Naive B cell (primary cell): Measurements from ENCODE around the gene MIA2. TPM values are rescaled to one million over a fixed set of nuclear protein-coding genes. Genes with fewer than 3 reads are reported as not detected.
"Not testable (repeated sequence)": the region's sequence is repeated elsewhere in the genome, so short reads cannot be mapped to it uniquely, and the experiment has no call there.

Experiments used
- ATAC-seq, 2 donors: fragments of 150-1000 bp; cut with Tn5 transposase; 2 replicates each; pipeline ENCODE4 v1.10.0; 2021; ENCODE audit warnings: low read depth in 2 of 2, mild to moderate bottlenecking in 2 of 2, moderate library complexity in 2 of 2
- DNase-seq: peaks from one replicate; pipeline ENCODE4 v3.0.0; 2022
- H3K27ac Mint-ChIP-seq, 6 donors: one replicate each; pipeline ENCODE4 v1.8.0; 2020 to 2022; ENCODE audit warnings: mild to moderate bottlenecking in 6 of 6, mixed read lengths in 6 of 6, moderate library complexity in 5 of 6, inconsistent platforms in 2 of 6
- H3K27me3 Mint-ChIP-seq, 3 donors: one replicate each; pipeline ENCODE4 v1.8.0; 2021 to 2022; ENCODE audit warnings: mixed read lengths in 3 of 3, mild to moderate bottlenecking in 1 of 3
- H3K36me3 Mint-ChIP-seq, 2 donors: one replicate each; pipeline ENCODE4 v1.8.0; 2020 to 2022; ENCODE audit warnings: mixed read lengths in 2 of 2, inconsistent platforms in 1 of 2, mild to moderate bottlenecking in 1 of 2
- H3K4me1 Mint-ChIP-seq, 3 donors: one replicate each; pipeline ENCODE4 v1.8.0; 2020 to 2022; ENCODE audit warnings: mixed read lengths in 3 of 3, inconsistent platforms in 1 of 3, mild to moderate bottlenecking in 1 of 3, moderate library complexity in 1 of 3
- H3K4me3 Mint-ChIP-seq, 8 donors: one replicate each; pipeline ENCODE4 v1.8.0; 2020 to 2022; ENCODE audit warnings: mild to moderate bottlenecking in 8 of 8, mixed read lengths in 8 of 8, moderate library complexity in 8 of 8, inconsistent platforms in 2 of 8
- H3K9me3 Mint-ChIP-seq, 7 donors: one replicate each; pipeline ENCODE4 v1.8.0; 2020 to 2022; ENCODE audit warnings: mixed read lengths in 7 of 7, mild to moderate bottlenecking in 5 of 7, inconsistent platforms in 2 of 7, moderate library complexity in 1 of 7
- polyA plus RNA-seq, 6 donors: library from polyadenylated mRNA; unstranded; fragments of 300-500 nt; fragmentation: Illumina TruSeq; gene quantifications; one replicate each; pipeline ENCODE4 v1.2.3, GENCODE V29; 2021; ENCODE audit warnings: low read depth in 6 of 6

The MIA2 gene, protein sequence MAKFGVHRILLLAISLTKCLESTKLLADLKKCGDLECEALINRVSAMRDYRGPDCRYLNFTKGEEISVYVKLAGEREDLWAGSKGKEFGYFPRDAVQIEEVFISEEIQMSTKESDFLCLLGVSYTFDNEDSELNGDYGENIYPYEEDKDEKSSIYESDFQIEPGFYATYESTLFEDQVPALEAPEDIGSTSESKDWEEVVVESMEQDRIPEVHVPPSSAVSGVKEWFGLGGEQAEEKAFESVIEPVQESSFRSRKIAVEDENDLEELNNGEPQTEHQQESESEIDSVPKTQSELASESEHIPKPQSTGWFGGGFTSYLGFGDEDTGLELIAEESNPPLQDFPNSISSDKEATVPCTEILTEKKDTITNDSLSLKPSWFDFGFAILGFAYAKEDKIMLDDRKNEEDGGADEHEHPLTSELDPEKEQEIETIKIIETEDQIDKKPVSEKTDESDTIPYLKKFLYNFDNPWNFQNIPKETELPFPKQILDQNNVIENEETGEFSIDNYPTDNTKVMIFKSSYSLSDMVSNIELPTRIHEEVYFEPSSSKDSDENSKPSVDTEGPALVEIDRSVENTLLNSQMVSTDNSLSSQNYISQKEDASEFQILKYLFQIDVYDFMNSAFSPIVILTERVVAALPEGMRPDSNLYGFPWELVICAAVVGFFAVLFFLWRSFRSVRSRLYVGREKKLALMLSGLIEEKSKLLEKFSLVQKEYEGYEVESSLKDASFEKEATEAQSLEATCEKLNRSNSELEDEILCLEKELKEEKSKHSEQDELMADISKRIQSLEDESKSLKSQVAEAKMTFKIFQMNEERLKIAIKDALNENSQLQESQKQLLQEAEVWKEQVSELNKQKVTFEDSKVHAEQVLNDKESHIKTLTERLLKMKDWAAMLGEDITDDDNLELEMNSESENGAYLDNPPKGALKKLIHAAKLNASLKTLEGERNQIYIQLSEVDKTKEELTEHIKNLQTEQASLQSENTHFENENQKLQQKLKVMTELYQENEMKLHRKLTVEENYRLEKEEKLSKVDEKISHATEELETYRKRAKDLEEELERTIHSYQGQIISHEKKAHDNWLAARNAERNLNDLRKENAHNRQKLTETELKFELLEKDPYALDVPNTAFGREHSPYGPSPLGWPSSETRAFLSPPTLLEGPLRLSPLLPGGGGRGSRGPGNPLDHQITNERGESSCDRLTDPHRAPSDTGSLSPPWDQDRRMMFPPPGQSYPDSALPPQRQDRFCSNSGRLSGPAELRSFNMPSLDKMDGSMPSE (N-terminal part only)
- 10 to 100 TPM; 16.2 to 27.3 (median 23.7) TPM for polyA plus RNA-seq

DNA sequence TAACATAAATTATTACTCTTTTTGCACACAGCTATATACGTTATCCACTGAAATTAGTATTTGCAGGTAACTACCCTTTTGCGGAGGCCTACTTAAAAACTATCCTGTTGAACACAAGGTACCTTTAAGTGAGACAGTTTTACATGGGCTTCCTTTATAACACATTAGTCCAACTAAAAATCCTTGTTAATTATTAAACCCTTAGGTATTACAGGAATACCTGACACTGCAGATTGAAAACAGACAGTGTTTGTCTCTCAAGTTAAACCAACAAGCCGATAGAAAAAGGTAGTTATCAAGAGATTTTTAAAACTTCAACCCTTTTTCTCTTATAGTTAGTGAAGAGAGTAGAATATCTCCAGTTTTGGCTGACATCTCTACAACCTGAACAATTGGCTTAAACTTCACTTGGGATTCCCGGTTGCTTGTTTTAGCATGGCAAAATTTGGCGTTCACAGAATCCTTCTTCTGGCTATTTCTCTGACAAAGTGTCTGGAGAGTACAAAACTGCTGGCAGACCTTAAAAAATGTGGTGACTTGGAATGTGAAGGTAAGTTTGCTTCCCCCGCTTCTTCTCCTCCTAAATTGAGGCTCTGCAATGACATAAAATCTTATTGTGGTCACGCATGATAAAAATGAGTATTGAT is at the start of gene MIA2:
Gene MIA2 (plus strand): TSS at position 236 of the 647 bp plus-strand sequence. CDS start 200 bp downstream, at position 436.
- DNase-seq, result no peak
- H3K4me1 Mint-ChIP-seq, result peaks cover 0 to 5% (median 3%) of the 10 kb centered on the region in 3 donors
- no peak for ATAC-seq
- H3K36me3 Mint-ChIP-seq, result no peaks in the 10 kb centered on the region
- peak within 1 kb of the TSS in 2 of 6 donors; percentile 86 to 89 for H3K27ac Mint-ChIP-seq
- no peaks in the 10 kb centered on the region for H3K27me3 Mint-ChIP-seq
- H3K4me3 Mint-ChIP-seq, result peak within 1 kb of the TSS in 1 of 8 donors; percentile 47
- no peaks in the 10 kb centered on the region for H3K9me3 Mint-ChIP-seq

DNA sequence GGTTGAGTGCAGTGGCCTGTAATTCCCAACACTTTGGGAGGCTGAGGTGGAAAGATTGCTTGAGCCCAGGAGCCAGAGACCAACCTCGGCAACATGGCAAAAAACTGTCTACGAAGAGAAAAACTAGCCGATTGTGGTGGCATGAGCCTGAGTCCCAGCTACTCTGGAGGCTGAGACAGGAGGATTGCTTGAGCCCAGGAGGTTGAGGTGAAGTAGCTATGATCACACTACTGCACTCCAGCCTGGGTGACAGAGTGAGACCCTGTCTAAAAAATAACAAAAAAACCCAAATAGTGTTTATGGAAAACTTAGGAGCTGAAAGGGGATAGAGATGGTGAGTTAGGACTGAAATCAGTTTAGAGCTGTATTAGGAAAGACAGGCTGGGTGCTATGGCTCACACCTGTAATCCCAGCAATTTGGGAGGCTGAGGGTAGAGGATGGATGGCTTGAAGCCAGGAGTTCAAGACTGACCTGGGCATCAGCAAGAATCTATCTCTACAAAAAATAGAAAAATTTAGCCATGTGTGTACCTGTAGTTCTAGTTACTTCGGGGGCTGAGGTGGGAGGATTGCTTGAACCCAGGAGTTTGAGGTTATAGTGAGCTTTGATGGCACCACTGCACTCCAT is 49.0 kb upstream of the MIA2 start:
- no peak for ATAC-seq
- peaks cover 0 to 5% of the 10 kb centered on the region in 2 donors for H3K36me3 Mint-ChIP-seq
- no peaks in the 10 kb centered on the region for H3K9me3 Mint-ChIP-seq
- no peak for DNase-seq
- peaks cover 3 to 11% (median 6%) of the 10 kb centered on the region in 3 donors for H3K4me1 Mint-ChIP-seq
- peak overlapping the region in 1 of 8 donors; percentile 48 for H3K4me3 Mint-ChIP-seq
- peak overlapping the region in 4 of 6 donors; percentile 66 to 84 (median 75) for H3K27ac Mint-ChIP-seq
- H3K27me3 Mint-ChIP-seq, result no peaks in the 10 kb centered on the region

DNA sequence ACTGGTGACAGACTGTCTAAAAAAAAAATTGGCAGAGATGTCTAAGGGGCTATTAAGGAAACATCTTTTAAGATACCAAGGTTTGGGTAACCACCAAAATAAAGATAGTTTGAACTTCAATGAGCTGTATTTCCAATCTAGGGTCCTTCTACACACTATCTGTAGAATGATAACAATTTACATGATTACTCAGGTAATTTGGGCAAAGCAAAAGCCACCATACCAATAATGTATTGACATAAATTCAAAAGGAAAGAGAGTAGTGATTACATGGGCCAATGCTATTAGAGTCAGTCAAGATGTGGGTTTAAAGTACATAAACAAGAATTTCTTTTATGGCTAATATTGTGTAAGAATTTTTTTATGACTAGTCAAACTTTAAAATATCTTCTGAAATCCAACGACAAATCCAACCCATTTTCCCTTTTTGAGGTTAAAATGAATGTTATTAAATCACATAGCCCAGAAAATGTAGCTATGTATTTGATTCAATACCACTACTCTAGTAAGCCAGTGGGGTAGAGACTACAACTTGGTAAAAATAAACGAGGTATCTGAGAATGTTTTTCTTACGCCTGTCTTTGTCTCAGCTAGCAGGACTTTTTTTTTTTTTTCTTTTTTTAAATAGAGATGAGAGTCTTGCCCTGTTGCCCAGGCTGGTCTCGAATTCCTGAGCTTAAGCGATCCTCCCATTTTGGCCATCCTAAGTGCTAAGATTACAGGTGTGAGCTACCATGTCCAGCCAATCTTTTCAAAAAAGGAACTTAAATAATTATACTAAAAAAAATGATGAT is 48.3 kb upstream of the MIA2 start:
- no peak for ATAC-seq
- H3K27ac Mint-ChIP-seq, result peak overlapping the region in 3 of 6 donors; percentile 22 to 83 (median 80)
- H3K9me3 Mint-ChIP-seq, result no peaks in the 10 kb centered on the region
- H3K4me3 Mint-ChIP-seq, result no peak overlapping the region
- no peak for DNase-seq
- no peaks in the 10 kb centered on the region for H3K27me3 Mint-ChIP-seq
- H3K36me3 Mint-ChIP-seq, result peaks cover 0 to 5% of the 10 kb centered on the region in 2 donors
- H3K4me1 Mint-ChIP-seq, result peaks cover 3 to 11% (median 6%) of the 10 kb centered on the region in 3 donors

DNA sequence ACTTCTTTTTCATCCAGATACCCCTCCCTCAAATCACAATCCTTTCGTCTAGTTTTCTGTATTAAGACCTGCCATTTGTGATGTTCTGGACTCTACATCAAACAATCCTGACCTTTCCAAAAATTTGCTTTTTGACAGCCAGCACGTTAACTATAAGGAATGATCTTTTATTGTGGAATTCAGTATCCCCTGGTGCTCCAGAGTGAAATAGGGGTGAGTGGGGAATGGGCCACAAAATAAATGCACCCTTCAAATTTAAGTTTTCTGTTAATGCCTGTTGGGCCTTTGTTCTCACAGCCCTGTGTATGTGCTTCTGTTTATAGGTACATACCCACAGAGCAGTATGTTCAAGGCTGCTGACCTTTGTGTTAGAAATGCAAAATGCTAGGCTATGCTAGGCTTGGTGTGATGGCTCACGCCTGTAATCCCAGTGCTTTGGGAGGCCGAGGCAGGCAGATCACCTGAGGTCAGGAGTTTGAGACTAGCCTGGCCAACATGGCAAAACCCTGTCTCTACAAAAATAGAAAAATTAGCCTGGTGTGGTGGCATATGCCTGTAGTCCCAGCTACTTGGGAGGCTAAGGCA is 46.7 kb upstream of the MIA2 start:
- H3K4me3 Mint-ChIP-seq, result no peak overlapping the region

DNA sequence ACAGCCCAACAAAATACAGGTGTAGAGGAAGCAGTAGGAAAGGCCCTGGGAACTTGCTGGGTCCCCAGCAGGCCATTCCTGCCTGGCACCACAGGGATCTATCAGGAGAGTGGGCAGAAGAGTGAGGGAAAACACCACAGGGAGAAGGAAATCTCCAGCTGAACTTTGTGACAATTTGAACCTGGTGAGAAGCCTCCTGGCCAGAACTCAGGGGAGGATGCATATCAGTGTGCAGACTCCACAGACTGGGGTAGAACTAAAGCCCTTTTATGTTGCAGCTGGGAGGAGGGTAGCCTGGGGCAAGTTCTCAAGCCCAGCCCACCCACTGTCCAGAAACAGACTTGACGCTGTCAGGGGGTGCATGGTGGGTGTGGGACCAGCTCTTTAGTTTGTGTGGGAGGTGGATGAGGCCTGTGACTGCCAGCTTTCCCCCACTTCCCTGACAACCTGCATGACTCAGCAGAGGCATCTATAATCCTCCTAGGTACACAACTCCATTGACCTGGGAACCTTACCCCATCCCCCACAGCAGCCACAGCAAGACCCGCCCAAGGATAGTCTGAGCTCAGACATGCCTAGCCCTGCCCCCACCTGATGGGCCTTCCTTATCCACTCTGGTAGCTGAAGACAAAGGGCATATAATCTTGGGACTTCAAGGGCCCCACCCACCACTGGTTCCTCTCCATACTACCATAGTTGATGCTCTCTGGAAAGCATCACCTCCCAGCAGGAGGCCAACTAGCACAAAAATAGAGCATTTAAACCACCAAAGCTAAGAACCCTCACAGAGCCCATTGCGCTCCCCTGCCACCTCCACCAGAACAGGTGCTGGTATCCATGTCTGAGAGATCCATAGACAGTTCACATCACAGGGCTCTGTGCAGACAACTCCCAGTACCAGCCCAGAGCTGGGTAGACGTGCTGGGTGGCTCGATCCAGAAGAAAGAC is 29.8 kb upstream of the MIA2 start:
- Mint-ChIP-seq H3K4me1 (peaks cover 0 to 4% (median 3%) of the 10 kb centered on the region in 3 donors), H3K27ac (no peak overlapping the region), H3K9me3 (peaks cover 0 to 5% (median 0%) of the 10 kb centered on the region in 7 donors), H3K36me3 (no peaks in the 10 kb centered on the region), H3K4me3 (peak overlapping the region in 1 of 8 donors; percentile 14), H3K27me3 (no peaks in the 10 kb centered on the region)
- DNase-seq, result no peak
- ATAC-seq, result no peak

More for the DNA sequence above, 46.7 kb upstream of the MIA2 start:
- Mint-ChIP-seq H3K9me3 (no peaks in the 10 kb centered on the region), H3K27ac (no peak overlapping the region), H3K27me3 (no peaks in the 10 kb centered on the region), H3K36me3 (peaks cover 0 to 6% of the 10 kb centered on the region in 2 donors), H3K4me1 (peaks cover 3 to 11% (median 6%) of the 10 kb centered on the region in 3 donors)
- no peak for DNase-seq
- no peak for ATAC-seq

DNA sequence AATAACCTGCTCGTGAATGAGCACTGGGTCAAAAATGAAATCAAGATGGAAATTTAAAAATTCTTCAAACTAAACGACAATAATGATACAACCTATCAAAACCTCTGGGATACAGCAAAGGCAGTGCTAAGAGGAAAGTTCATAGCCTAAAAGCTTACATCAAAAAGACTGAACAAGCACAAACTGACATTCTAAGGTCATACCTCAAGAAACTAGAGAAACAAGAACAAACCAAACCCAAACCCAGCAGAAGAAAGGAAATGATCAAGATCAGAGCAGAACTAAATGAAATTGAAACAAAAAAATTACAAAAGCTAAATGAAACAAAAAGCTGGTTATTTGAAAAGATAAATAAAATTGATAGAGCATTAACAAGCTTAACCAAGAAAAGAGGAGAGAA is 26.3 kb upstream of the MIA2 start:
- H3K27ac Mint-ChIP-seq, result peak overlapping the region in 1 of 6 donors; percentile 1

DNA sequence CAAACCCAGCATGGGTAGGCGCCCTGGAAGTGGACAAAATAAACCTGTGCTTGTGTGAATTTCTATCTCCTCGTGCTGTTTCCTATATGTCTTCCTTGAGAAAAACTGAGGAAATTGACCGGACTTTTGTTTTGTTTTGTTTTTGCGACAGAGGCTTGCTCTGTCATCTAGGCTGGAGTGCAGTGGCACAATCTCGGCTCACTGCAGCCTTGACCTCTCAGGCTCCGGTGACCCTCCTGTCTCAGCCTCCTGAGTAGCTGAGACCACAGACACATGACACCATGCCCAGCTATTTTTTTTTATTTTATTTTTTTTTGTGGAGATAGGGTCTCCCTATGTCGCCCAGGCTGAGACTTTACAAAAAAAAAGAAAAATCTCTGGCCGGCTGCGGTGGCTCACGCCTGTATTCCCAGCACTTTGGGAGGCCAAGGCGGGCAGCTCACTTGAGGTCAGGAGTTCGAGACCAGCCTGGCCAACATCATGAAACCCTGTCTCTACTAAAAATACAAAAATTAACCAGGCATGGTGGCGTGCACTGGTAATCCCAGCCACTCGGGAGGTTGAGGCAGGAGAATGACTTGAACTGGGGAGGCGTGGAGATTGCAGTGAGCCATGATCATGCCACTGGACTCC is 22.5 kb upstream of the MIA2 start:
- Mint-ChIP-seq H3K9me3 (peaks cover 0 to 2% (median 0%) of the 10 kb centered on the region in 7 donors), H3K4me1 (peaks cover 0 to 4% (median 3%) of the 10 kb centered on the region in 3 donors), H3K27me3 (peaks cover 0 to 11% (median 0%) of the 10 kb centered on the region in 3 donors), H3K4me3 (no peak overlapping the region), H3K27ac (no peak overlapping the region), H3K36me3 (no peaks in the 10 kb centered on the region)
- ATAC-seq, result no peak
- no peak for DNase-seq

More for the DNA sequence above, 26.3 kb upstream of the MIA2 start:
- not testable (repeated sequence) for H3K27me3 Mint-ChIP-seq, ATAC-seq, H3K4me1 Mint-ChIP-seq, H3K4me3 Mint-ChIP-seq, H3K36me3 Mint-ChIP-seq, DNase-seq, H3K9me3 Mint-ChIP-seq

DNA sequence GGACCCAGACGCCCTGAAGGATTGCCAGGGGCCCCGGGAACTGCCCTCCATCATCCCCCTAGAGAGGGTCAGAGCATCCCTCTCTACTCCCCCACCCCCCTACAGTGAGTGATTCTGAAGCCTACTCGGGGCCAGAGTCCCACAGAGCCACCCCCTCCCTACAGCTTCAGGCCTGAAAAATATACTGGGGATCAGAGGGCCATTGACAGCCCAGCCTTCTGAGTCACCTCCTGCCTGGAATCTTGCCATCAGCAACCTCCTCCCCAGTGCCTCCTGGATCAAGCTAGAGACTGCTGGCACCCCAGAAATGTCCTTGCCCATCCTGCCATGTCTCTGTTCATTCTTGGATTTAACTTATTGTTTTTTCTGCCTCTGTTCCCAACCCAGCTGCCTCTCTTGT is 21.7 kb upstream of the MIA2 start:
- Mint-ChIP-seq H3K4me1 (peaks cover 0 to 4% (median 3%) of the 10 kb centered on the region in 3 donors), H3K4me3 (no peak overlapping the region), H3K27ac (no peak overlapping the region), H3K36me3 (no peaks in the 10 kb centered on the region), H3K27me3 (peaks cover 0 to 11% (median 0%) of the 10 kb centered on the region in 3 donors), H3K9me3 (peaks cover 0 to 2% (median 0%) of the 10 kb centered on the region in 7 donors)
- ATAC-seq, result no peak
- DNase-seq, result no peak

DNA sequence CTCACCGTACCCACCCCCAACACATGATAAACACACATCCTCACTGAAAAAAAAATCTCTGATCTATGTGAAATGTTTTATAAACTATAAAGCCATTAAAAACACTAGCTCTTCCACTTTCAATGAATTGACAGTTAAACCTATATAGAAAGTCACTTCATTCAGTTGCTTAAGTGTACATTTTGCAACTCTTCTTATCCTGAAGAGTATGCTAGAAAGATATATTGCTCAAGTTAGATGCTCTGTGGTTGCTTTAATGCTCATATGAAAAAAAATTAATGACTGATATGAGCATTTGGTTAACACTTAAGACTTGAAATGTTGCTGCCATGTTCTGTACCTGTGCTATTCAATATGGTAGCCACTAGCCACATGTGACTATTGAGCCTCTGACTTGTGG is 21.0 kb upstream of the MIA2 start:
- Mint-ChIP-seq H3K27me3 (peaks cover 0 to 11% (median 0%) of the 10 kb centered on the region in 3 donors), H3K4me3 (no peak overlapping the region), H3K36me3 (no peaks in the 10 kb centered on the region), H3K27ac (no peak overlapping the region), H3K4me1 (no peaks in the 10 kb centered on the region), H3K9me3 (peaks cover 0 to 3% (median 0%) of the 10 kb centered on the region in 7 donors)
- ATAC-seq (no peak), DNase-seq (no peak)

DNA sequence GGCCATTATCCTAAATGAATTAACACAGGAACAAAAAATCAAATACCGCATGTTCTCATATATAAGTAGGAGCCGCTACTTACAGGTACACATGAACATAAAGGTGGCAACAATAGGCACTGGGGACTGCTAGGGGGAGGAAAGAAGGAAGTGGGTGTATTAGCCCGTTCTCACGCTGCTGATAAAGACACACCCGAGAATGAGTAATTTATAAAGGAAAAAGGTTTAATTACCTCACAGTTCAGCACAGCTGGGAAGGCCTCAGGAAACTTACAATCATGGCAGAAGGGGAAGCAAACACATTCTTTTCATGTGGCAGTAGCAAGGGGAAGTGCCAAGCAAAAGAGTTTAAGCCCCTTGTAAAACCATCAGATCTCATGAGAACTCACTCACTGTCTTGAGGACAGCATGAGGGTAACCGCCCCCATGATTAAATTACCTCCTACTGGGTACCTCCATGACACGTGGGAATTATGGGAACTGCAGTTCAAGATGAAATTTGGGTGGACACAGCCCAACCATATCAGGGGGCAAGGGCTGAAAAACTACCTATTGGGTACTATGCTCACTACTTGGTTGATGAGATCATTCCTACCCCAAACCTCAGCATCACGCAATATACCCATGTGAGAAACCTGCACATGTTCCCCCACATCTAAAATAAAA is 16.4 kb upstream of the MIA2 start:
- Mint-ChIP-seq H3K27me3 (peaks cover 0 to 4% (median 0%) of the 10 kb centered on the region in 3 donors), H3K9me3 (peaks cover 0 to 3% (median 0%) of the 10 kb centered on the region in 7 donors), H3K4me3 (peak overlapping the region in 1 of 8 donors; percentile 22), H3K36me3 (no peaks in the 10 kb centered on the region), H3K27ac (no peak overlapping the region), H3K4me1 (peaks cover 0 to 8% (median 6%) of the 10 kb centered on the region in 3 donors)
- no peak for ATAC-seq
- no peak for DNase-seq
